K562 (cell line): ENCODE data around the gene NME2. TPM values are rescaled to one million over a fixed set of nuclear protein-coding genes. Genes with fewer than 3 reads are reported as not detected.

Experiments
- CXXC5 ChIP-seq: fragments of 250-450 bp; sonication (Bioruptor Pico); IDR thresholded peaks from 2 replicates; pipeline ENCODE4 v1.8.0; 2022; ENCODE audit warnings: inconsistent platforms, mild to moderate bottlenecking, moderate library complexity
- E2F3 ChIP-seq: fragments of 250-450 bp; sonication (Bioruptor Pico); IDR thresholded peaks from 2 replicates; pipeline ENCODE4 v1.4.0; 2020; ENCODE audit warnings: mild to moderate bottlenecking
- E2F8 ChIP-seq: fragments of 450-650 bp; IDR thresholded peaks from 2 replicates; pipeline ENCODE4 v1.7.1; 2018; ENCODE audit warnings: mild to moderate bottlenecking, low read depth; ENCODE audit not compliant: partially characterized antibody
- FOXJ3 ChIP-seq: sonication (generic); formaldehyde crosslinking; IDR thresholded peaks from 2 replicates; pipeline ENCODE4 v1.4.0; 2020; ENCODE audit warnings: mild to moderate bottlenecking, missing genetic modification reagents
- GTF2A2 ChIP-seq: IDR thresholded peaks from 2 replicates; pipeline ENCODE4 v1.6.1; 2016; ENCODE audit warnings: mild to moderate bottlenecking, missing genetic modification characterization, missing compliant biosample characterization
- HDAC1 ChIP-seq, 2 experiments: fragments of 450-650 bp; IDR thresholded peaks; 2 replicates each; pipeline ENCODE4 v1.6.1; 2016 to 2017; ENCODE audit warnings: inconsistent platforms in 1 of 2, mild to moderate bottlenecking in 1 of 2, moderate library complexity in 1 of 2
- MYC ChIP-seq, 2 experiments: fragments of 250-450 bp in 1 of 2; sonication (Bioruptor Pico) in 1 of 2; IDR thresholded peaks; 2 replicates each; pipeline versions ENCODE4 v1.5.1 to v1.6.1; 2012 to 2021; ENCODE audit warnings: low read depth in 2 of 2, borderline replicate concordance in 1 of 2, improper control_type of control experiment in 1 of 2, low read length in 1 of 2, mild to moderate bottlenecking in 1 of 2, moderate library complexity in 1 of 2
- POLR2H ChIP-seq: IDR thresholded peaks from 2 replicates; pipeline ENCODE4 v1.6.1; 2016; ENCODE audit warnings: missing genetic modification characterization, low read depth, mild to moderate bottlenecking, control low read depth, missing compliant biosample characterization, moderate library complexity
- PRPF4 ChIP-seq: fragments of 200-400 bp; formaldehyde crosslinking; IDR thresholded peaks from one replicate; pipeline ENCODE4 v1.6.1; 2017; ENCODE audit warnings: low read length, low read depth, mild to moderate bottlenecking; ENCODE audit not compliant: insufficient read depth, poor library complexity, severe bottlenecking
- ZNF143 ChIP-seq: sonication (generic); formaldehyde crosslinking; IDR thresholded peaks from 2 replicates; pipeline ENCODE4 v1.9.0; 2022; ENCODE audit warnings: mild to moderate bottlenecking, missing genetic modification reagents
- ZNF212 ChIP-seq: fragments of 450-650 bp; formaldehyde crosslinking; IDR thresholded peaks from 2 replicates; pipeline ENCODE4 v1.4.0; 2020; ENCODE audit warnings: mild to moderate bottlenecking
- polyA plus RNA-seq, 8 experiments: library from polyadenylated mRNA; depleted of rRNA in 4 of 8; stranded (reverse) in 5 of 8; unstranded in 3 of 8; fragments of >200 nt; fragmentation: Nextera tagmentation in 2 of 8; fragmentation: Illumina TruSeq in 1 of 8; extraction: Ambion mirVana in 2 of 8; extraction: Trizol in 1 of 8; gene quantifications; 2 replicates each; pipeline versions ENCODE4 v1.2.1 to v1.2.3, GENCODE V29; 2011 to 2014; ENCODE audit warnings: inconsistent platforms in 1 of 8, missing spikeins in 1 of 8
- total RNA-seq, 7 experiments: library from RNA; depleted of rRNA in 6 of 7; stranded (reverse); fragments of >200 nt in 6 of 7; fragmentation: Illumina TruSeq in 2 of 7; extraction: Trizol in 2 of 7; gene quantifications; 2 replicates each; pipeline versions ENCODE4 v1.2.1 to v1.2.3, GENCODE V29; 2011 to 2021; ENCODE audit warnings: low replicate concordance in 1 of 7
- TF ChIP-seq, protein P1 (sequence below), 2 experiments: fragments of 450-650 bp; IDR thresholded peaks; 2 replicates each; pipeline ENCODE4 v1.6.1; 2016; ENCODE audit warnings: mild to moderate bottlenecking in 2 of 2, borderline replicate concordance in 1 of 2, low read depth in 1 of 2, moderate library complexity in 1 of 2

The NME2 gene
- total and polyA plus RNA-seq, 9 of the 15 experiments (the other 6 are each of a cell fraction or from before 2014, with no cell fraction given), result 684 to 1,202 (median 924) TPM

- peak; percentile 99 for TF ChIP-seq MYC (IDR thresholded peaks at IDR 0.05; ENCODE audit: low read depth, low read length)
- TF ChIP-seq MYC (CRISPR knock-in tag; IDR thresholded peaks at IDR 0.05; ENCODE audit: borderline replicate concordance, low read depth), result no peak
- TF ChIP-seq POLR2H (tag), result peak; percentile 63; the same call in 1 of the 2 replicates
- TF ChIP-seq ZNF143 (CRISPR knock-in tag), result peak; percentile 45; the same call in 1 of the 2 replicates
- TF ChIP-seq, protein P1, sequence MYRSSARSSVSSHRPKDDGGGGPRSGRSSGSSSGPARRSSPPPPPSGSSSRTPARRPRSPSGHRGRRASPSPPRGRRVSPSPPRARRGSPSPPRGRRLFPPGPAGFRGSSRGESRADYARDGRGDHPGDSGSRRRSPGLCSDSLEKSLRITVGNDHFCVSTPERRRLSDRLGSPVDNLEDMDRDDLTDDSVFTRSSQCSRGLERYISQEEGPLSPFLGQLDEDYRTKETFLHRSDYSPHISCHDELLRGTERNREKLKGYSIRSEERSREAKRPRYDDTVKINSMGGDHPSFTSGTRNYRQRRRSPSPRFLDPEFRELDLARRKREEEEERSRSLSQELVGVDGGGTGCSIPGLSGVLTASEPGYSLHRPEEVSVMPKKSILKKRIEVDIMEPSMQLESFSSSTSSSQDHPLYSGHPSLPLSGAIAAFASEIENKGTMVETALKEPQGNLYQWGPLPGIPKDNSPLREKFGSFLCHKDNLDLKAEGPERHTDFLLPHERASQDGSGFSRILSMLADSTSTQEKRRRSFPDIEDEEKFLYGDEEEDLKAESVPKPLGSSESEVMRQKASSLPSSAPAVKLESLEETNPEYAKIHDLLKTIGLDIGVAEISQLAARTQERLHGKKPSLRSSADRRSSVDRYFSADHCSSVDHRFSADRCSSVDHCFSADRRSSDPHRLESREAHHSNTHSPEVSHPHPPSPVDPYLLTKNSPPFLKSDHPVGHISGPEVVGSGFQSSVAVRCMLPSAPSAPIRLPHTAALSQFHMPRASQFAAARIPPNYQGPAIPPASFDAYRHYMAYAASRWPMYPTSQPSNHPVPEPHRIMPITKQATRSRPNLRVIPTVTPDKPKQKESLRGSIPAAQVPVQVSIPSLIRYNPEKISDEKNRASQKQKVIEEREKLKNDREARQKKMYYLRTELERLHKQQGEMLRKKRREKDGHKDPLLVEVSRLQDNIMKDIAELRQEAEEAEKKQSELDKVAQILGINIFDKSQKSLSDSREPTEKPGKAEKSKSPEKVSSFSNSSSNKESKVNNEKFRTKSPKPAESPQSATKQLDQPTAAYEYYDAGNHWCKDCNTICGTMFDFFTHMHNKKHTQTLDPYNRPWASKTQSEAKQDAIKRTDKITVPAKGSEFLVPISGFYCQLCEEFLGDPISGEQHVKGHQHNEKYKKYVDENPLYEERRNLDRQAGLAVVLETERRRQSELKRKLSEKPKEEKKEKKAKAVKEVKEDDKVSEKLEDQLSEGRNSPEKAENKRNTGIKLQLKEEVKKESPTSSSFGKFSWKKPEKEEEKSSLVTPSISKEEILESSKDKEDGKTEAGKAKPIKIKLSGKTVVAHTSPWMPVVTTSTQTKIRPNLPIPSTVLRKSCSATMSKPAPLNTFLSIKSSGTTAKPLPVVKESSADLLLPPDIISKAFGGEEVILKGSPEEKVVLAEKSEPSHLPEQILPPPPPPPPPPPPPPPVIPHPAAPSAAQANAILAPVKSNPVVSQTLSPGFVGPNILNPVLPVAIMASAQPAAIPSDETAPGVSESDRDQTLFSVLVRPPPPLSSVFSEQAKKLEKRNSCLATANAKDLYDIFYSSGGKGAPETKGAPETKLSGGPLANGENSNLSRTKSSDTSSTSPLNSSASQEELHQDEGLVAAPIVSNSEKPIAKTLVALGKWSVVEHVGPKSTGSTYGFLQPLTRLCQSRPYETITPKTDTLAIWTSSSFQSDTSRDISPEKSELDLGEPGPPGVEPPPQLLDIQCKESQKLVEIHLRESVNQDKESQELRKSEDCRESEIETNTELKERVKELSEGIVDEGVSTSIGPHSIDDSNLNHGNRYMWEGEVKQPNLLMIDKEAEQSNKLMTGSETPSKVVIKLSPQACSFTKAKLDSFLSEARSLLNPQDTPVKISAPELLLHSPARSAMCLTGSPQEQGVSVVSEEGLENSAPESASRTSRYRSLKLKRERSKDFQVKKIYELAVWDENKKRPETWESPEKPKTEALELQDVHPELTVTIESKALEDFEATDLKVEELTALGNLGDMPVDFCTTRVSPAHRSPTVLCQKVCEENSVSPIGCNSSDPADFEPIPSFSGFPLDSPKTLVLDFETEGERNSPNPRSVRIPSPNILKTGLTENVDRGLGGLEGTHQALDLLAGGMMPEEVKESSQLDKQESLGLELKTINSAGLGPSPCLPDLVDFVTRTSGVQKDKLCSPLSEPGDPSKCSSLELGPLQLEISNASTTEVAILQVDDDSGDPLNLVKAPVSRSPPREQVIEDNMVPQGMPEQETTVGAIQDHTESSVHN (IDR thresholded peaks at IDR 0.05; ENCODE audit: borderline replicate concordance in 1 of 2, low read depth in 1 of 2), result no peak
- TF ChIP-seq PRPF4, result peak; percentile 60
- TF ChIP-seq ZNF212 (CRISPR knock-in tag), result no peak
- no peak for TF ChIP-seq FOXJ3 (CRISPR knock-in tag)
- TF ChIP-seq E2F8, result no peak
- no peak for TF ChIP-seq E2F3 (CRISPR knock-in tag)
- TF ChIP-seq GTF2A2 (tag), result no peak
- TF ChIP-seq CXXC5 (CRISPR knock-in tag), result peak; percentile 70; the same call in 1 of the 2 replicates
- peak in 1 of 2 experiments; percentile 89; a peak in 2 of 4 replicates for TF ChIP-seq HDAC1 (IDR thresholded peaks at IDR 0.05)
Observed at GRCh38 chr17:51166198-51166986, at the start of gene NME2 (continued).
